ENCODE measurements around the gene NRCAM. TPM values are rescaled to one million over a fixed set of nuclear protein-coding genes. Genes with fewer than 3 reads are reported as not detected.

Gene NRCAM
- polyA plus RNA-seq, 1 donor (not counting 4 experiments of a cell fraction or from before 2014, with no cell fraction given) = 4.0 TPM

GRCh38 chr7:108157606-108158335 is 298.5 kb downstream of the NRCAM start:
- H3K27ac ChIP-seq (ENCODE audit: control insufficient read depth, insufficient read depth, low read length) = no peak overlapping the region
- H3K27me3 ChIP-seq (ENCODE audit: control insufficient read depth, extremely low read depth, insufficient read depth, low read length) = no peaks in the 10 kb centered on the region
- H3K79me2 ChIP-seq (ENCODE audit: control insufficient read depth, insufficient read depth, low read length) = no peaks in the 10 kb centered on the region
- no peak for FAIRE-seq
- H3K9ac ChIP-seq (ENCODE audit: control insufficient read depth, extremely low read depth, insufficient read depth, low read length) = no peak overlapping the region
- no peaks in the 10 kb centered on the region for H3K9me3 ChIP-seq (ENCODE audit: control insufficient read depth, low read depth, low read length)
- H3K4me2 ChIP-seq (ENCODE audit: control insufficient read depth, extremely low read depth, insufficient read depth, low read depth, low read length) = peak overlapping the region; percentile 67
- no peaks in the 10 kb centered on the region for H3K36me3 ChIP-seq (ENCODE audit: control insufficient read depth in 2 of 2, extremely low read depth in 1 of 2, insufficient read depth in 2 of 2, low read length in 2 of 2)
- H3K4me1 ChIP-seq (ENCODE audit: control insufficient read depth, extremely low read depth, insufficient read depth, low read length) = peaks cover 21% of the 10 kb centered on the region
- dilution Hi-C loops (cut with MboI; ENCODE audit: extremely low pct_ligation_motif_present, low sequenced_read_pairs) = no loop called here
- H4K20me1 ChIP-seq (ENCODE audit: control insufficient read depth, extremely low read depth, insufficient read depth, low read length) = no peaks in the 10 kb centered on the region
- H2AFZ ChIP-seq (ENCODE audit: control insufficient read depth, low read length) = peak overlapping the region; percentile 30
- H3K4me3 ChIP-seq (ENCODE audit: control insufficient read depth in 2 of 3, extremely low read depth in 1 of 3, insufficient read depth in 2 of 3, low read depth in 1 of 3, low read length in 3 of 3) = no peak overlapping the region
- no peaks in the 10 kb centered on the region for H3K9me1 ChIP-seq (ENCODE audit: control insufficient read depth, extremely low read depth, insufficient read depth, low read length)
- peak; percentile 7 for DNase-seq (ENCODE audit: low read depth, low spot score)
- TF ChIP-seq EZH2 (IDR thresholded peaks at IDR 0.05; ENCODE audit: low read length) = no peak
- TF ChIP-seq CTCF (optimal IDR thresholded peaks at IDR 0.05 in 1 of 3, IDR thresholded peaks at IDR 0.05 in 1 of 3, conservative IDR thresholded peaks at IDR 0.05 in 1 of 3; ENCODE audit: extremely low read depth in 1 of 3, insufficient read depth in 2 of 3, low read length in 3 of 3) = no peak

GRCh38 chr7:108156897-108157605 is 299.2 kb downstream of the NRCAM start:
- Histone ChIP-seq H2AFZ (ENCODE audit: control insufficient read depth, low read length) (no peak overlapping the region), H4K20me1 (ENCODE audit: control insufficient read depth, extremely low read depth, insufficient read depth, low read length) (no peaks in the 10 kb centered on the region), H3K4me1 (ENCODE audit: control insufficient read depth, extremely low read depth, insufficient read depth, low read length) (peaks cover 21% of the 10 kb centered on the region), H3K36me3 (ENCODE audit: control insufficient read depth in 2 of 2, extremely low read depth in 1 of 2, insufficient read depth in 2 of 2, low read length in 2 of 2) (no peaks in the 10 kb centered on the region), H3K4me2 (ENCODE audit: control insufficient read depth, extremely low read depth, insufficient read depth, low read depth, low read length) (no peak overlapping the region), H3K4me3 (ENCODE audit: control insufficient read depth in 2 of 3, extremely low read depth in 1 of 3, insufficient read depth in 2 of 3, low read depth in 1 of 3, low read length in 3 of 3) (no peak overlapping the region), H3K9ac (ENCODE audit: control insufficient read depth, extremely low read depth, insufficient read depth, low read length) (no peak overlapping the region), H3K9me3 (ENCODE audit: control insufficient read depth, low read depth, low read length) (no peaks in the 10 kb centered on the region), H3K9me1 (ENCODE audit: control insufficient read depth, extremely low read depth, insufficient read depth, low read length) (no peaks in the 10 kb centered on the region), H3K27me3 (ENCODE audit: control insufficient read depth, extremely low read depth, insufficient read depth, low read length) (no peaks in the 10 kb centered on the region), H3K27ac (ENCODE audit: control insufficient read depth, insufficient read depth, low read length) (no peak overlapping the region), H3K79me2 (ENCODE audit: control insufficient read depth, insufficient read depth, low read length) (no peaks in the 10 kb centered on the region)
- FAIRE-seq (peak; percentile 13), DNase-seq (ENCODE audit: low read depth, low spot score) (no peak)
- TF ChIP-seq EZH2 (IDR thresholded peaks at IDR 0.05; ENCODE audit: low read length) (no peak), CTCF (optimal IDR thresholded peaks at IDR 0.05 in 1 of 3, IDR thresholded peaks at IDR 0.05 in 1 of 3, conservative IDR thresholded peaks at IDR 0.05 in 1 of 3; ENCODE audit: extremely low read depth in 1 of 3, insufficient read depth in 2 of 3, low read length in 3 of 3) (no peak)
- dilution Hi-C loops (cut with MboI; ENCODE audit: extremely low pct_ligation_motif_present, low sequenced_read_pairs) = no loop called here

Measured in keratinocyte (primary cell).